ENCODE measurements around the gene OPA3.
"Not testable (repeated sequence)": the region's sequence is repeated elsewhere in the genome, so short reads cannot be mapped to it uniquely, and the experiment has no call there.

The OPA3 gene

DNA sequence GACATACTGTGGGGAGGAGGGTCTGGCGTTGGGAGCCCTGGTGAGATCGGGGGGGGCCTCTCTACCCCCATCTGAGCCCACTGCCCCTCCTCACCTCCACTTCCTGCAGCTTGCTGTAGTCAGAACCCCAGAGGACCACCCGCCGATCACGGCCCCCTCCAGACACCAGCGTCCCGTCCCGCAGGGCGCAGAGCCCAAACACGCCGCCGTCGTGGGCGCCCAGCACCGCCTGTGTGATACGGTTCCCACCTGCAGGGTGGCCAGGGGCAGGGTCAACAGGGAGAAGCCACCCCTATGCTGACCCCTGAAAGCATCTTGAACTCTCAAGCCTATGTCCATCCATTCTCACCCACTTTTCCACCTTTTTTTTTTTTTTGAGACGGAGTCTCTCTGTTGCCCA is 36.8 kb upstream of the OPA3 start:
- DNase-seq (ENCODE audit: low read depth): no peak
- no peak overlapping the region for H3K4me3 ChIP-seq (ENCODE audit: low read depth, low read length)
- TF ChIP-seq, protein P1, sequence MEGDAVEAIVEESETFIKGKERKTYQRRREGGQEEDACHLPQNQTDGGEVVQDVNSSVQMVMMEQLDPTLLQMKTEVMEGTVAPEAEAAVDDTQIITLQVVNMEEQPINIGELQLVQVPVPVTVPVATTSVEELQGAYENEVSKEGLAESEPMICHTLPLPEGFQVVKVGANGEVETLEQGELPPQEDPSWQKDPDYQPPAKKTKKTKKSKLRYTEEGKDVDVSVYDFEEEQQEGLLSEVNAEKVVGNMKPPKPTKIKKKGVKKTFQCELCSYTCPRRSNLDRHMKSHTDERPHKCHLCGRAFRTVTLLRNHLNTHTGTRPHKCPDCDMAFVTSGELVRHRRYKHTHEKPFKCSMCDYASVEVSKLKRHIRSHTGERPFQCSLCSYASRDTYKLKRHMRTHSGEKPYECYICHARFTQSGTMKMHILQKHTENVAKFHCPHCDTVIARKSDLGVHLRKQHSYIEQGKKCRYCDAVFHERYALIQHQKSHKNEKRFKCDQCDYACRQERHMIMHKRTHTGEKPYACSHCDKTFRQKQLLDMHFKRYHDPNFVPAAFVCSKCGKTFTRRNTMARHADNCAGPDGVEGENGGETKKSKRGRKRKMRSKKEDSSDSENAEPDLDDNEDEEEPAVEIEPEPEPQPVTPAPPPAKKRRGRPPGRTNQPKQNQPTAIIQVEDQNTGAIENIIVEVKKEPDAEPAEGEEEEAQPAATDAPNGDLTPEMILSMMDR (IDR thresholded peaks at IDR 0.05; ENCODE audit: insufficient read depth, low read depth, low read length, missing control alignments): no peak

DNA sequence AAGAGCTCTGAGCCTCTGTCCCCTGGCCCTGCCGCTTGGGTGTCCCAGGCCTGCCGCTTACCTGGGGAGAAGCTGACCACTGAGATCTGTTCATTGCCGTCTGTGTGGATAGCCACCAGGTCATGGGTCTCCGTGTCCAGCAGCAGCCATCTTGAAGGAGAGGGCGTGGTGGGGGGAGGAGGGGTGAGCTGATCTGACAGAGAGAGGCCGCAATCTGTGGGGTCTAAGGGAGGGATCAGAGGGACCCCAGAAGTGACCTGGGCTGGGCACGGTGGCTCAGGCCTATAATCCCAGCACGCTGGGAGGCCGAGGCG is 32.1 kb upstream of the OPA3 start:
- no peak for DNase-seq (ENCODE audit: low read depth)
- TF ChIP-seq, protein P1 (IDR thresholded peaks at IDR 0.05; ENCODE audit: insufficient read depth, low read depth, low read length, missing control alignments): no peak
- no peak overlapping the region for H3K4me3 ChIP-seq (ENCODE audit: low read depth, low read length)

DNA sequence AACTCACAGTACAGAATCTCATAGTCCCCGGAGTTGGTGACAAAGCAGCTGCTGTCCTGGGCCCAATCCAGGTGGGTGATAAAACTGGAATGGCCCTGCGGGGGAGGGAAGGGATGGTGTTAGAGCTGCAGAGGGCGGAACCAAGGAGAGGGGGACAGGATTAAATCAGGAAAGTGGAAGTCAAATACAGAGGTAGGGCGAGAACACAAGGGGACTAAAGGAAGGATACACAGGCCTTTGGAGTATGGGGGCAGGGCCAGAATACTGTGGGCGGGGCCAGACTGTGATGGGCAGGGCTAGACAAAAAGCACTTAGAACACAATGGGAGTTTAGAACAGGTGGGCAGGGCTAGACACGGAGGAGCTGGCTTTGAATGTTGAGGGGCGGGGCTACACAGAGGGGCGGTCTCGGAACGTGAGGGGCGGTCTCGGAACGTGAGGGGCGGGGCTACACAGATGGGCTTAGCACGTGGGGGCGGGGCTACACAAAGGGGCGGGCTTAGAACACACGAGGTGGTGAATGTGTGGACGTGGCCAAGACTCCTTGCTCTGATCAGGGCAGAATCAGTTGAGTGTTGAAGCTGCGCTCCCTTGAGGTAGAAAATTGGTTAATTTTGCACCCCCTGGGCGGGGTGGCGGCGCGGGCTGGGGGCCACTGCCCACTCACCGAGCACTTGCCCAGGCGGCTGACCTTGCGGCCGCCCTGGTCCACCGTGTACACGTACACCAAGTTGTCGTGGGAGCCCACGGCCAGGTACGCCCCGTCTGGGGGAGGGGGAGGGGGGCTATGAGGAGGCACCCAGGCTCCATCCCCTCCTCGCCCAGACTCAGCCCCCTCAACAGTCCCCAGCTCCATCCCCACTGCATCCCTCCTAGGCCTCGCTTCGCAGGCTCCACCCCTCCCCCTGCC is 31.4 kb upstream of the OPA3 start:
- DNase-seq (ENCODE audit: low read depth): peak; percentile 96
- no peak overlapping the region for H3K4me3 ChIP-seq (ENCODE audit: low read depth, low read length)
- TF ChIP-seq, protein P1 (IDR thresholded peaks at IDR 0.05; ENCODE audit: insufficient read depth, low read depth, low read length, missing control alignments): no peak

DNA sequence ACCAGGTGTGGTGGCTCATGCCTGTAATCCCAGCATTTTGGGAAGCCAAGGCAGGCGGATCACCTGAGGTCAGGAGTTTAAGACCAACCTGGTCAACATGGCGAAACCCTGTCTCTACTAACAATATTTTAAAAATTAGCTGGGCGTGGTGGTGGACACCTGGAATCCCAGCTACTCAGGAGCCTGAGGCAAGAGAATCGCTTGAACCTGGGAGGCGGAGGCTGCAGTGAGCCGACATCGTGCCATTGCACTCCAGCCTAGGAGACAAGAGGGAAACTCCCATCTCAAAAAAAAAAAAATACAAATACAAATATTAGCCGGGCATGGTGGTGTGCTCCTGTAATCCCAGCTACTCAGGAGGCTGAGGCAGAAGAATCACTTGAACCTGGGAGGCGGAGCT is 30.5 kb upstream of the OPA3 start:
- not testable (repeated sequence) for DNase-seq (ENCODE audit: low read depth); H3K4me3 ChIP-seq (ENCODE audit: low read depth, low read length)

DNA sequence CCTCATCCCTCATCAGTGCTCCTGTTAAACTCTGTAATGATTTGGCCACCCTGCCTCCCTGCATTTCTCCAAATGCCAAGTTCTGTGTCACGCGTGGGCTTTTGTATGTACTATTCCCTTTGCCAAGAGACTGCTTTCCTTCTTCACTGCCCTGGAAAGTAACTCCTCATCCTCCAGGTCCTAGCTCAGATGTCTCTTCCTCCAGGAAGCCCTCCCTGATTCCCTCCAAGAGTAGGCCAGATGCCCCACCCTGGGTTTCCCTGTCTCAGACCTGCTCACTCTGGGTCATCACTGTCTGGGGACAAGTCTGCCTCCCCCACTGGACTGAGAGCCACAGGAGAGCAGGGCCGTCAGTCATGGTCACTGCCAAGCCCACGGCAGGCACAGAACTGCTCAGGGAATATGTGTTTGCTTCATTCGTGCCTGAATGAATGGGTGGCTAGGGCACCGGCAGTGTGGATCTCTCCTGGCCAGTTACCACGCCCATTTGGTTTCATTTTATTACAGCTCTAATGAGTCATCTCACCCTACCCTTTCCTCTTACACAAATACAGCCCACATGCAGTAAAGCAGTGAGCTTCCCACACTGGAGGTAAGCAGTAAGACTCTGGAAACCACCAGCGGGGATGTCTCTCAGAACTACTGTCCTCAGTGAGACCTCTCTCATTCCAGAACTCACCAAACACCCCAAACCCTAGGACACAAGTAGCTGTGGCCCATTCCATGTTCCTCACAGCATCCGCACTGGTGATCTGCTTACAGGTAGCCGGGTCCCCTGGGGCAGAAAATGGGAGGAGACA is 29.5 kb upstream of the OPA3 start:
- TF ChIP-seq, protein P1 (IDR thresholded peaks at IDR 0.05; ENCODE audit: insufficient read depth, low read depth, low read length, missing control alignments): no peak
- DNase-seq (ENCODE audit: low read depth): peak; percentile 88
- H3K4me3 ChIP-seq (ENCODE audit: low read depth, low read length): no peak overlapping the region

DNA sequence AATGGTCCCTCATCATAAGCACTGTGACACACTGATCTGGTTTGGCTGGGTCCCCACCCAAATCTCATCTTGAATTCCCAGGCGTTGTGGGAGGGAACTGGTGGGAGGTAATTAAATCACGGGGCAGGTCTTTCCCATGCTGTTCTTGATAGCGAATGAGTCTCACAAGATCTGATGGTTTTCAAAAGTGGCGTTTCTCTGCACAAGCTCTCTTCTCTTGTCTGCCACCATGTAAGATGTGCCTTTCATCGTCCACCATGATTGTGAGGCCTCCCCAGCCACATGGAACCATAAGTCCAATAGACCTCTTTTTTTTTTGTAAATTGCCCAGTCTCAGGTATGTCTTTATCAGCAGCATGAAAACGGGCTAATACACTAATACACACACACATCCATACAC is 24.3 kb upstream of the OPA3 start:
- no peak overlapping the region for H3K4me3 ChIP-seq (ENCODE audit: low read depth, low read length)
- TF ChIP-seq, protein P1 (IDR thresholded peaks at IDR 0.05; ENCODE audit: insufficient read depth, low read depth, low read length, missing control alignments): no peak
- DNase-seq (ENCODE audit: low read depth): no peak
